D721Med (cell line): ENCODE measurements around the gene SLC25A29.

Experiments used
- DNase-seq: peaks from one replicate; pipeline ENCODE4 v3.0.0; 2011; ENCODE audit warnings: low spot score; ENCODE audit not compliant: insufficient read length
- FAIRE-seq: peaks from 2 replicates; lab custom pipeline; 2011; peaks lifted over from hg19 to GRCh38; lab: Jason Lieb, UNC
- CTCF ChIP-seq: IDR thresholded peaks from 2 replicates; pipeline ENCODE4 v1.5.1; 2012; ENCODE audit warnings: mild to moderate bottlenecking, control low read depth; ENCODE audit not compliant: insufficient read depth; ENCODE audit errors: missing control alignments

The SLC25A29 gene

GRCh38 chr14:100323942-100324307 is 17.7 kb upstream of the SLC25A29 start:
- TF ChIP-seq CTCF: no peak
- no peak for FAIRE-seq
- DNase-seq: no peak

GRCh38 chr14:100323121-100323941 is 17.1 kb upstream of the SLC25A29 start, which contains the start of gene SLC25A47:
TSS of gene SLC25A47 (plus strand) at chr14:100323339. CDS start at chr14:100323415, 76 bp downstream.
- no peak for TF ChIP-seq CTCF
- no peak for FAIRE-seq
- DNase-seq: no peak

GRCh38 chr14:100322138-100322957 is 16.1 kb upstream of the SLC25A29 start:
- TF ChIP-seq CTCF: no peak
- FAIRE-seq (no peak), DNase-seq (no peak)

- no peak for TF ChIP-seq CTCF
- FAIRE-seq (no peak), DNase-seq (no peak)
Measured at GRCh38 chr14:100321473-100322137, 15.4 kb upstream of the SLC25A29 start.

GRCh38 chr14:100320157-100320856 is 14.1 kb upstream of the SLC25A29 start:
- FAIRE-seq (no peak), DNase-seq (no peak)
- no peak for TF ChIP-seq CTCF

- DNase-seq (no peak), FAIRE-seq (no peak)
- peak; percentile 56 for TF ChIP-seq CTCF
Measured at GRCh38 chr14:100317912-100318808, 11.9 kb upstream of the SLC25A29 start.
